ENCODE data around the gene SATB2. TPM values are rescaled to one million over a fixed set of nuclear protein-coding genes. Genes with fewer than 3 reads are reported as not detected.

SATB2 gene
- total RNA-seq, 4 donors from 2014 or later: 2.2 to 6.6 (median 5.0) TPM

GRCh38 chr2:199341123-199341522 lies 116.6 kb downstream of the SATB2 start:
- Histone ChIP-seq H3K9me3 (no peaks in the 10 kb centered on the region), H3K36me3 (no peaks in the 10 kb centered on the region), H3K27me3 (no peaks in the 10 kb centered on the region), H3K4me1 (peaks cover 0 to 7% (median 3%) of the 10 kb centered on the region in 4 donors), H3K4me3 (no peak overlapping the region), H3K27ac (replicated peaks in 1 of 4) (no peak overlapping the region)
- 48% methylated on average over 3 of the region's 3 CpGs for WGBS
- no peak for DNase-seq (ENCODE audit: extremely low spot score)
- no peak for TF ChIP-seq POLR2A (IDR thresholded peaks at IDR 0.05; ENCODE audit: low read depth)
- intact Hi-C loops (cut with DNase I): no loop called here

DNA sequence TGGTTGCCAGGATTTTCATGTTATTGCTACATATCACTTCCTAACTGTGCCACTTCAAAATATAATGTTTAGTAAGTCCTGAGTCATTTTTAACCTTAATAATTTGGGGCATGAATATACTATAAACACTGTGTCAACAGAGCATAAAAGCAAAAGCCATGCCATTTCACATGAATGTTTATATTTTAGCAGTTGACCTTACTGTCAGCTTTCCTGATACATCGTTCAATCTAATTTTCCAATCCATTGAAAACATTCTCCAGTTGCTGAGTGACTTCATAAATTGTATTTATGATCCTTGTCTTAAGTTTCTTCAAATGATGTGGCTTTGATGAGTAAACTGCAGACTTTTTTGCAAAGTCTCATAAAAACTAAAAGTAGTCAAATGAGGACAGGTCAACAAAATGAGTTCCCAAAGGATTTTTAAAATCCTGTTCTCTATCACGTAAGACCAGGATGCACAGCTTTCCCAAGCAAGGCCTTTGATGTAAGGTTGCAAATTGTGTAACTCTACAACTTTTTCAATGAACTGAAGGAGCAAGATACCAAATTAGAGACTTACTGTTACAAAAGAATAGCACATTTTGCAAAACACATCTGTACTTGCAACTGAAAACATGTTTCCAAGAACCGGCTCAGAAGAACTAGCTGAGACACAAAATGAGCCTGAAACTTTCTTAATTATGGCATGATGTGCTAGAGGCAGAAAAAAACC lies 117.7 kb downstream of the SATB2 start:
- H3K9me3 ChIP-seq: no peaks in the 10 kb centered on the region
- no peak overlapping the region for H3K27ac ChIP-seq (replicated peaks in 1 of 4)
- intact Hi-C loops (cut with DNase I): no loop called here
- WGBS: 49% methylated on average over 3 of the region's 3 CpGs
- no peak for TF ChIP-seq POLR2A (IDR thresholded peaks at IDR 0.05; ENCODE audit: low read depth)
- TF ChIP-seq EP300 (IDR thresholded peaks at IDR 0.05): no peak
- no peak for TF ChIP-seq POLR2AphosphoS5 (IDR thresholded peaks at IDR 0.05)
- no peak for TF ChIP-seq CTCF (IDR thresholded peaks at IDR 0.05)
- H3K27me3 ChIP-seq: no peaks in the 10 kb centered on the region
- H3K36me3 ChIP-seq: no peaks in the 10 kb centered on the region
- DNase-seq (ENCODE audit: extremely low spot score): no peak
- H3K4me1 ChIP-seq: peaks cover 0 to 7% (median 3%) of the 10 kb centered on the region in 4 donors
- H3K4me3 ChIP-seq: no peak overlapping the region

GRCh38 chr2:199336546-199336945 lies 121.2 kb downstream of the SATB2 start:
- no peak for DNase-seq (ENCODE audit: extremely low spot score)
- Histone ChIP-seq H3K4me1 (peaks cover 0 to 7% (median 3%) of the 10 kb centered on the region in 4 donors), H3K27ac (replicated peaks in 1 of 4) (no peak overlapping the region), H3K27me3 (no peaks in the 10 kb centered on the region), H3K4me3 (no peak overlapping the region), H3K9me3 (no peaks in the 10 kb centered on the region), H3K36me3 (no peaks in the 10 kb centered on the region)
- WGBS: 30% methylated on average over 2 of the region's 2 CpGs
- intact Hi-C loops (cut with DNase I): no loop called here
- TF ChIP-seq EP300 (IDR thresholded peaks at IDR 0.05): no peak
- no peak for TF ChIP-seq POLR2A (IDR thresholded peaks at IDR 0.05; ENCODE audit: low read depth)
- TF ChIP-seq POLR2AphosphoS5 (IDR thresholded peaks at IDR 0.05): no peak
- TF ChIP-seq CTCF (IDR thresholded peaks at IDR 0.05): no peak

- H3K27me3 ChIP-seq: no peaks in the 10 kb centered on the region
- DNase-seq (ENCODE audit: extremely low spot score): no peak
- H3K27ac ChIP-seq (replicated peaks in 1 of 4): no peak overlapping the region
- H3K9me3 ChIP-seq: no peaks in the 10 kb centered on the region
- no peaks in the 10 kb centered on the region for H3K36me3 ChIP-seq
- intact Hi-C loops (cut with DNase I): no loop called here
- TF ChIP-seq POLR2AphosphoS5 (IDR thresholded peaks at IDR 0.05): no peak
- no peak for TF ChIP-seq EP300 (IDR thresholded peaks at IDR 0.05)
- TF ChIP-seq CTCF (IDR thresholded peaks at IDR 0.05): no peak
- no peak for TF ChIP-seq POLR2A (IDR thresholded peaks at IDR 0.05; ENCODE audit: low read depth)
- peaks cover 0 to 4% (median 0%) of the 10 kb centered on the region in 4 donors for H3K4me1 ChIP-seq
- WGBS: 74% methylated on average over 2 of the region's 2 CpGs
- H3K4me3 ChIP-seq: no peak overlapping the region
Measured at GRCh38 chr2:199335502-199335901, 122.2 kb downstream of the SATB2 start.

DNA sequence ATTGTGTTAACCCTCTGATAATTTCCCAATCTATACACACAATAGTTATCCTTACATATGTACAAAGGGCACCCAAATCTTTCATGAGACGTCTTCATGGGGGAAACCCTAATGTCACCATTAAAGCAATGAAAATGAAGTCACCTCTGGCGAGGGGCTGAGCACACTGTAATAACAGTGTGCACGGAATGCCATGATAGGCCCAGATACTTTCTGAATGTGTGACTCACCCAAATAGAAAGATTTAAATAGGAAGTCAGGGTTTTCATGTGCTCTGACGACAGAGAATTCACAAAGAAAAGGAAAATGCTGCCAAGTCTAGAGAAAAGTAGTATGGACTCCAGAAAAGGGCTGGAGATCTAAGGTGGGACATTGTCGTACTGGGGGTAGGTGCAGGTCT lies 128.3 kb downstream of the SATB2 start:
- intact Hi-C loops (cut with DNase I): no loop called here
- no peak overlapping the region for H3K4me3 ChIP-seq
- 70% methylated on average over 5 of the region's 5 CpGs for WGBS

More for the DNA sequence above, 128.3 kb downstream of the SATB2 start:
- H3K4me1 ChIP-seq: no peaks in the 10 kb centered on the region
- no peaks in the 10 kb centered on the region for H3K27me3 ChIP-seq
- H3K9me3 ChIP-seq: no peaks in the 10 kb centered on the region
- TF ChIP-seq EP300 (IDR thresholded peaks at IDR 0.05) (no peak), POLR2AphosphoS5 (IDR thresholded peaks at IDR 0.05) (no peak), POLR2A (IDR thresholded peaks at IDR 0.05; ENCODE audit: low read depth) (no peak), CTCF (IDR thresholded peaks at IDR 0.05) (no peak)
- DNase-seq (ENCODE audit: extremely low spot score): no peak
- H3K36me3 ChIP-seq: peaks cover 0 to 10% (median 0%) of the 10 kb centered on the region in 4 donors
- H3K27ac ChIP-seq (replicated peaks in 1 of 4): no peak overlapping the region

Measured in esophagus muscularis mucosa (tissue), 4 donors.